Esophagus squamous epithelium (tissue), 5 donors: ENCODE measurements around the gene OTOS. TPM values are rescaled to one million over a fixed set of nuclear protein-coding genes. Genes with fewer than 3 reads are reported as not detected.

Source experiments
- DNase-seq: peaks from one replicate; lab custom pipeline; 2025; lab: John Stamatoyannopoulos, UW
- H3K27ac ChIP-seq, 4 donors: fragments of 200-600 bp; sonication (generic); one replicate each; pipeline ENCODE4 v1.5.1; 2016 to 2019; ENCODE audit warnings: mild to moderate bottlenecking in 1 of 4
- H3K27me3 ChIP-seq, 4 donors: fragments of 200-600 bp; sonication (generic); 1 replicate in 3 of 4; 2 replicates in 1 of 4; pipeline versions ENCODE4 v1.5.1 to v1.6.0; 2017 to 2021; ENCODE audit warnings: antibody characterized with exemption in 1 of 4
- H3K36me3 ChIP-seq, 3 donors: fragments of 200-600 bp; sonication (generic); one replicate each; pipeline ENCODE4 v1.5.1; 2016 to 2019
- H3K4me1 ChIP-seq, 3 donors: fragments of 200-600 bp; sonication (generic); one replicate each; pipeline ENCODE4 v1.5.1; 2017 to 2019
- H3K4me3 ChIP-seq, 4 donors: fragments of 200-600 bp; sonication (generic); 1 replicate in 3 of 4; 2 replicates in 1 of 4; pipeline ENCODE4 v1.5.1; 2016 to 2019; ENCODE audit warnings: mild to moderate bottlenecking in 2 of 4, moderate library complexity in 1 of 4
- H3K9me3 ChIP-seq, 3 donors: fragments of 200-600 bp; sonication (generic); one replicate each; pipeline ENCODE4 v1.5.1; 2016 to 2019
- POLR2A ChIP-seq, 4 donors: fragments of 450-650 bp; IDR thresholded peaks; one replicate each; pipeline ENCODE4 v1.6.1; 2017; ENCODE audit warnings: antibody characterized with exemption in 4 of 4, mild to moderate bottlenecking in 4 of 4, moderate library complexity in 3 of 4
- WGBS, 2 donors: methylation state at CpG; one replicate each; pipeline ENCODE4 v1.1.5; 2018; 5-methylcytosine and 5-hydroxymethylcytosine counted together
- intact Hi-C: fragments of 100-400 bp; cut with DNase I; formaldehyde crosslinking; loops from one replicate; pipeline ENCODE4 v1.15.0; 2022
- total RNA-seq, 4 donors: library from RNA; depleted of rRNA; stranded (reverse); fragments of >200 nt; gene quantifications; one replicate each; pipeline ENCODE4 v1.1.0, GENCODE V29; 2016
- TF ChIP-seq, protein P1 (sequence below), 6 experiments: fragments of 450-650 bp in 4 of 6; fragments of 200-600 bp in 2 of 6; sonication (generic) in 2 of 6; IDR thresholded peaks; one replicate each; pipeline ENCODE4 v1.5.1; 2016 to 2019; ENCODE audit warnings: antibody characterized with exemption in 6 of 6, mild to moderate bottlenecking in 4 of 6, moderate library complexity in 4 of 6
- donor health status: DM: yes; HTN: yes; CAD: no.

Gene OTOS
- total RNA-seq, 4 donors from 2014 or later = not detected

DNA sequence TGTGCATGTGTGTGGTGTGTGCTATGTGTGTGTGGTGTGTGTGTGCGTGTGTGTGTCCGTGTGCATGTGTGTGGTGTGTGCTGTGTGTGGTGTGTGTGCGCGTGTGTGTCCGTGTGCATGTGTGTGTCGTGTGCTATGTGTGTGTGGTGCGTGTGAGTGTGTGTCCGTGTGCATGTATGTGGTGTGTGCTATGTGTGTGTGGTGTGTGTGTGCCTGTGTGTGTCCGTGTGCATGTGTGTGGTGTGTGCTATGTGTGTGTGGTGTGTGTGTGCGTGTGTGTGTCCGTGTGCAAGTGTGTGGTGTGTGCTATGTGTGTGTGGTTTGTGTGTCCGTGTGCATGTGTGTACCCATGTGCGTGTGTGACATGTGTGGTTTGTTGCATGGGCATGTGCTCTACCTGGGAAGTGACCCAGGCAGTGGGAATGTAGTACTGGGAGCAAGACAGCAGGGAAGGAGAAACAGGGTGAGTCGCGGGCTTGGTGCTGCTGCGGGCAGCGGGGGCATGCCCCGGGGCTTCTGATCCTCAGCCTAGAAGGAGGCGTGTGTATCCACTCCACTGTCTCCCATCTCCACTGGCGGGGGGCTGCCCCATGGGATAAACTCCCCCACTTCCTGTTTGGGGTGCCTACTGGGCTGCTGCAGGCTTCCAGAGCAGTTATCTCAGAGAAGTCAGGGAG is 7.6 kb upstream of the OTOS start:
- Histone ChIP-seq H3K27ac (no peak overlapping the region), H3K27me3 (peaks cover 0 to 85% (median 0%) of the 10 kb centered on the region in 4 donors), H3K36me3 (no peaks in the 10 kb centered on the region), H3K4me1 (peaks cover 0 to 6% (median 0%) of the 10 kb centered on the region in 3 donors), H3K9me3 (no peaks in the 10 kb centered on the region), H3K4me3 (no peak overlapping the region)
- intact Hi-C loops = no loop called here
- no peak for TF ChIP-seq POLR2A (IDR thresholded peaks at IDR 0.05)
- TF ChIP-seq, protein P1, sequence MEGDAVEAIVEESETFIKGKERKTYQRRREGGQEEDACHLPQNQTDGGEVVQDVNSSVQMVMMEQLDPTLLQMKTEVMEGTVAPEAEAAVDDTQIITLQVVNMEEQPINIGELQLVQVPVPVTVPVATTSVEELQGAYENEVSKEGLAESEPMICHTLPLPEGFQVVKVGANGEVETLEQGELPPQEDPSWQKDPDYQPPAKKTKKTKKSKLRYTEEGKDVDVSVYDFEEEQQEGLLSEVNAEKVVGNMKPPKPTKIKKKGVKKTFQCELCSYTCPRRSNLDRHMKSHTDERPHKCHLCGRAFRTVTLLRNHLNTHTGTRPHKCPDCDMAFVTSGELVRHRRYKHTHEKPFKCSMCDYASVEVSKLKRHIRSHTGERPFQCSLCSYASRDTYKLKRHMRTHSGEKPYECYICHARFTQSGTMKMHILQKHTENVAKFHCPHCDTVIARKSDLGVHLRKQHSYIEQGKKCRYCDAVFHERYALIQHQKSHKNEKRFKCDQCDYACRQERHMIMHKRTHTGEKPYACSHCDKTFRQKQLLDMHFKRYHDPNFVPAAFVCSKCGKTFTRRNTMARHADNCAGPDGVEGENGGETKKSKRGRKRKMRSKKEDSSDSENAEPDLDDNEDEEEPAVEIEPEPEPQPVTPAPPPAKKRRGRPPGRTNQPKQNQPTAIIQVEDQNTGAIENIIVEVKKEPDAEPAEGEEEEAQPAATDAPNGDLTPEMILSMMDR (IDR thresholded peaks at IDR 0.05) = no peak
- no peak for DNase-seq
- WGBS, 2 donors = 74 to 89% methylated on average over 8 to 15 of the region's 20 CpGs

DNA sequence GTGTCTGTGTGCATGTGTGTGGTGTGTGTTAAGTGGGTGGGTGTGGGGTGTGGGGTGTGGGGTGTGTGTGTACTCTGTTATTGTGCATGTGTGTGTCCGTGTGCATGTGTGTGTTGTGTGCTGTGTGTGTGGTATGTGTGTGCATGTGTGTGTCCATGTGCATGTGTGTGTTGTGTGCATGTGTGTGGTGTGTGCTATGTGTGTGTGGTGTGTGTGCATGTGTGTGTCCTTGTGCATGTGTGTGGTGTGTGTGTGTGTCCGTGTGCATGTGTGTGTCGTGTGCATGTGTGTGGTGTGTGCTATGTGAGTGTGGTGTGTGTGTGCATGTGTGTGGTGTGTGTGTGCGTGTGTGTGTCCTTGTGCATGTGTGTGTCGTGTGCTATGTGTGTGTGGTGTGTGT is 6.9 kb upstream of the OTOS start:
- intact Hi-C loops = no loop called here
- H3K27ac ChIP-seq = no peak overlapping the region
- peaks cover 0 to 82% (median 0%) of the 10 kb centered on the region in 4 donors for H3K27me3 ChIP-seq
- H3K4me1 ChIP-seq = peaks cover 0 to 6% (median 0%) of the 10 kb centered on the region in 3 donors
- no peak overlapping the region for H3K4me3 ChIP-seq
- H3K9me3 ChIP-seq = no peaks in the 10 kb centered on the region
- 85 to 90% methylated on average over 4 of the region's 5 CpGs for WGBS, 2 donors
- DNase-seq = no peak
- no peak for TF ChIP-seq POLR2A (IDR thresholded peaks at IDR 0.05)
- TF ChIP-seq, protein P1 (IDR thresholded peaks at IDR 0.05) = no peak
- no peaks in the 10 kb centered on the region for H3K36me3 ChIP-seq

DNA sequence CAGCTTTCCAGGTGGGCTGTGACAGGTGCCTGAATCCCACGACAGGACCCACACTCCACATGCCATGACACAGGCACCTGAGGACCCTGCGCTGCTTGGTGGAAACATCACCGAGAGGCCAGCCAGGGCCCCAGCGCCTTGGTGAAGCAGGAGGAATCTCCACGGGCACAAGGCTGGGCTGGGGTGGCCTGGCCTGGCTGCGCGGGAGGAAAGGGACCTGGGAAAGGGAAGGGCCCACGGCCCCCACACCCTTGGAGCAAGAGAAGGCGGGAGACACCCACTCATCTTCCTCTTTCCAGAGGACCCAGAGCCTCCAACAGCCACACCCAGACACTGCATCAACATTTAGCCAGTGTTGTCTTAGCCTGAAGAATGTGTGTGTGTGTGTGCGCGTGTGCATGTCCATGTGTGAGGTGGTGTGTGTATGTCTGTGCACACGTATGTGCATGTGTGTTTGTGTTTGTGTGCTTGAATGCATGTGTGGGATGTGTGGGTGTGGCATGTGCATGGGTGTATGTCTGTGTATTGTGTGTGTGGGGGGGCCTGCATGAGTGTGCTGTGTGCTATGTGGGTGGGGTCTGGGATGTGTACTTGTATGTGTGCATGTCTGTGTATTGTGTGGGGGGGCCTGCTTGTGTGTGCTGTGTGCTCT is 6.3 kb upstream of the OTOS start:
- peaks cover 0 to 78% (median 0%) of the 10 kb centered on the region in 4 donors for H3K27me3 ChIP-seq
- H3K4me3 ChIP-seq = no peak overlapping the region
- intact Hi-C loops = no loop called here
- no peaks in the 10 kb centered on the region for H3K36me3 ChIP-seq
- no peaks in the 10 kb centered on the region for H3K9me3 ChIP-seq
- peaks cover 0 to 6% (median 0%) of the 10 kb centered on the region in 3 donors for H3K4me1 ChIP-seq
- no peak for DNase-seq
- no peak overlapping the region for H3K27ac ChIP-seq
- 60 to 68% methylated on average over 5 of the region's 12 CpGs for WGBS, 2 donors
- TF ChIP-seq, protein P1 (IDR thresholded peaks at IDR 0.05) = no peak
- no peak for TF ChIP-seq POLR2A (IDR thresholded peaks at IDR 0.05)

DNA sequence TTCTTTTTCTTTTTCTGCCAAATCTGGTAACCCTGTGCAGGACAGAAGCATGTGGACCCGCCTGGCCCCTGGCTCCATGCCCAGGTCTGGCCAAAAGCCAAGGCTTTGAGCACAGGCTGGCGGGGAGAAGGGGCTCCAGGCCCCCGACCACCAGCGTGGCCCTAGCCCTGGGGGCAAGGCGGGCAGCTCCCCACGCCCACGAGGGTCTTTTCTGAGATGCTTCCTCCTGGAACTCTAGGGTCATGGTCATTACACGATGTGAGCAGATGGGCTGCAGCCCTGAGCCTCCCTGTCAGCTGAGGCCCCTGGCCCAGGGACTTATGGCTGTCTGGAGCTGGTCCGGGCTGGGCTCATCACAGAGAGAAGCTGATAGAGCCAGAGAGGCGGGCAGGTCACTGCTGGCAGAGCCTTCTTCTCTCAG is 5.7 kb upstream of the OTOS start:
- no peaks in the 10 kb centered on the region for H3K9me3 ChIP-seq
- no peak for DNase-seq
- intact Hi-C loops = no loop called here
- no peaks in the 10 kb centered on the region for H3K36me3 ChIP-seq
- TF ChIP-seq POLR2A (IDR thresholded peaks at IDR 0.05) = no peak
- TF ChIP-seq, protein P1 (IDR thresholded peaks at IDR 0.05) = no peak
- 40 to 44% methylated on average over 1 to 4 of the region's 10 CpGs for WGBS, 2 donors
- peaks cover 0 to 6% (median 0%) of the 10 kb centered on the region in 3 donors for H3K4me1 ChIP-seq
- no peak overlapping the region for H3K4me3 ChIP-seq
- peaks cover 0 to 75% (median 0%) of the 10 kb centered on the region in 4 donors for H3K27me3 ChIP-seq
- no peak overlapping the region for H3K27ac ChIP-seq

DNA sequence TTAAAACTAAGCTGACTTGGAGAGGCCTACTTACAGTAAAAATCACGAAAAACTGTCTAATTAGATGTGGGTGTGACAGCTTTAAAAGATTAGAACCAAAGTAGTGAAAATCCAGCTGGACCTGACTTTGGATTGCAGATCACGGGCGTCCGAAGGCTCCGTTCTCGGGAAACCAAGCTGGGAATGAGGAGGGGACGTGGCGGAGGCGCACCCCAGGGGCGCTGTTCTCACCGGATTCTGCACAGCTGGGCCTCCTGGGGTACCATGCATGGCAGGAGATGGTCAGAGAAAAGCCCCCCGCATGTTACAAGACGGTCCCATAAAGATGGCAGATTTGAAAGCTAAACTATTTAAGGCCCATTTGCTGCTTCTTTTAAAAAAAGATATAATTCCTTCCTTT is 5.0 kb upstream of the OTOS start:
- 66 to 80% methylated on average over 10 to 13 of the region's 13 CpGs for WGBS, 2 donors
- intact Hi-C loops = no loop called here

More for the DNA sequence above, 5.0 kb upstream of the OTOS start:
- no peak for DNase-seq
- H3K9me3 ChIP-seq = no peaks in the 10 kb centered on the region
- peaks cover 0 to 68% (median 0%) of the 10 kb centered on the region in 4 donors for H3K27me3 ChIP-seq
- no peak overlapping the region for H3K4me3 ChIP-seq
- no peaks in the 10 kb centered on the region for H3K36me3 ChIP-seq
- no peak for TF ChIP-seq POLR2A (IDR thresholded peaks at IDR 0.05)
- TF ChIP-seq, protein P1 (IDR thresholded peaks at IDR 0.05) = no peak
- peaks cover 0 to 6% (median 0%) of the 10 kb centered on the region in 3 donors for H3K4me1 ChIP-seq
- H3K27ac ChIP-seq = no peak overlapping the region
